SKM-1 (cell line): ENCODE data around the gene INSYN2B.

Experiments
- DNase-seq: peaks from one replicate; lab custom pipeline; 2025; ENCODE audit not compliant: unreplicated experiment; lab: John Stamatoyannopoulos, UW

The INSYN2B gene

GRCh38 chr5:169893571-169893970 is 86.7 kb downstream of the INSYN2B start:
- DNase-seq = no peak

DNA sequence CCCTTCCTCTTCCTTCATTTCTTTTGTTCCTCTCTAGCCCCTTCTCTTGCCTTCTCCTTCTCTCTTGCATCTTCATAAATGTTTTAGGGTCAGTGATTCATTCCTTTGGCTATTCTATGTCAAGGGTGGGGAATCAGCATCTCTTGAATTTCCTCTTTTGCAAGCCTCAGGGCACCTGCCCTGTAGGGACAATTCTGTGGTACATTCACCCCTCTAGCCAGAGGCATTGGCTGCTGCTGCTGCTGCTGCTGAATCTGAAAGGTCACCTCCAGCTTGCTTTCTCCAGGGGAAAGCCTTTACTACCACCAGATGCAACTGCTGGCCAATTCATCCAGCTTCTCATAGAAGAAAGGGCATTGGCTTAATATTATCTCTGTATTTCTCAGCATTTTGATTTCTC is 87.3 kb downstream of the INSYN2B start:
- no peak for DNase-seq

- DNase-seq = no peak
Observed at GRCh38 chr5:169889572-169889971, 90.7 kb downstream of the INSYN2B start.

- no peak for DNase-seq
Observed at GRCh38 chr5:169886677-169887076, 93.6 kb downstream of the INSYN2B start.

GRCh38 chr5:169886033-169886432 is 94.3 kb downstream of the INSYN2B start:
- no peak for DNase-seq

DNA sequence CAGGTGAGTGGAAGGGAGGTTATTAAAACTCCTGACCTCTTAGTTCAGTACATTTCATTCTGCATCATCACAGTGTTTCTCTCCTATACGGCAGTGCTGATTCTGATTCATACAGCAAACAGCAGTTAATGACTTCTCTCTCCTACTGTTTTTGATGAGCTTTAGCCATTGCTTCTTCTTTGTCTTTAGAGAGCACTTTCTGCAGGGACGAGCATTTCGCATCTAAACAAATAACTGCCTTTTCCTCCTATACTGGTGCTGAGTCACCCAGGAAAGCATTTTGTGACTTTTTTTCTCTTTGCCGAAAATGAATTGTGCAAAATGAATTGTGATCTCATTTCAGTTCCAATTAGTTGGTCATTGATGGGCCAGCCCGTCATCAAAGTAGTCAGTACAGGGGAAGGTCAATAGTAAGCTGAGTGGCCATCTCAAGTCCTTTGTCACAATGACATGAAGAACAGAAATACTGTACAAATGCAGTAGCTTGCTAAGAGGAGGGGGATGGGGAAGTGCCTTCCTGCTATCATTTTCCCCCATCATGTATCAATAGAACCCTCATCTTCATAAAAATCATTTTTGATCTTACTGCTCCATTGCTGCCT is 98.5 kb downstream of the INSYN2B start:
- DNase-seq = no peak

- DNase-seq = no peak
Observed at GRCh38 chr5:169880785-169881184, 99.5 kb downstream of the INSYN2B start.

DNA sequence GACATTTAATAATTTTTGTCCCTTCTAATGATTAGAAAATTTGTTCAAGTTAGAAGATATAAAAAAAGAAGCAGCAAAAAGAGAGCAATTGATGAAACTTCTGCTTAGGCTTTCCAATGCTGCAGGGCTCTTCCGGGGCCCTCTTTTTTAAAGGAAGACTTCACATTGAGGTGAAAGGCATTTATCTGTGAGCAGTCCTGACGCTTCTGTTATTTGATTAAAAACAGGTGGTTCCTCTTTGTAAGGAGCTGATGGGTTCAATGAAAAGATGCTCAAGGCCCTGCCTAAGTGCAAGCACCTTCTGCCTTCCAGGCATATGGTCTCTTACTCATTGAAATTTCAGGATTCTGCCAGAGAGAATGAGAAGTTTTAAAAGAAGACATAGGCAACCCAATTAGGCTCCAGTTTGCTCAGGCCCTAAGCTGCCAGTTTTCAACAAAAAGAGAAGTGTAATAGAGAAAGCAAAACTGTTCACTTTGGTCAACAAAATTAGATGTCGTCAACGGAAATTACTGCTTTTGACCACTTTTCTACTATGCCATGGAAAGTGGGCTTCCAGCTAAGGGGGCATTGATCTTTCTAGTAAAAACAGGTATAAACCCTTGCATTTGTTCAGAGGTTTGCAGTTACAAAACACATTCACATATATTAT is 100.2 kb downstream of the INSYN2B start:
- no peak for DNase-seq

GRCh38 chr5:169876386-169876785 is 103.9 kb downstream of the INSYN2B start:
- no peak for DNase-seq

GRCh38 chr5:169875731-169876130 is 104.6 kb downstream of the INSYN2B start:
- no peak for DNase-seq

DNA sequence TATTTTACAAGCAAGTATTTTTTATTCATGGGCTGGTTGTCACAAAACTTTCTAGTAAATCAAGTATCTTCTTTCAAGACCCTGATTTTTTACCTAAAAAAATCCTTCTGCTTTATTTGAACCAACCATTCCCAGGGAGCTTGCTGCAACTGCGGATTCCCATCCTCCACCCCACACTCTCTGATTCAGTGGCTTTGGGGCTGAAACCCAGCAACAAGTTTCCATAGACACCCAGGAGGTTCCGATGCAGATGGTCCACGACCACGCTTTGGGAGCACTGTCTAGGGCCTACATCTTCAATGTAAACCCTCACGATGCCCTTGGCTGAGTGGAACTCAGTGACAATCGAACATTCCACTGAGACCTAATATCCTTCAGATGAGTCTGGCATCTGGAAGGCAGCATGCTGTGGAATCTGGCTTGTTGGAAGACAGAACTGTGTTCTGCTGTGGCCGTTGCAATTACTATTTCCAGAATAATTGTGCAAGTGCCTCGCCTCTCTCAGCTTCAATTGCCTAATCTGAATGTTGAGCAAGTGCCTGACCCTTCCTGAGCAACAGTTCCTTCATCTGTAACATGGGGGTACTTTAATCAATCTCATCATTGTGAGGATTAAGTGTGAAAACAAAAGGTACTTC is 105.1 kb downstream of the INSYN2B start:
- peak; percentile 69 for DNase-seq

- DNase-seq = peak; percentile 70
Observed at GRCh38 chr5:169874621-169875020, 105.7 kb downstream of the INSYN2B start.

DNA sequence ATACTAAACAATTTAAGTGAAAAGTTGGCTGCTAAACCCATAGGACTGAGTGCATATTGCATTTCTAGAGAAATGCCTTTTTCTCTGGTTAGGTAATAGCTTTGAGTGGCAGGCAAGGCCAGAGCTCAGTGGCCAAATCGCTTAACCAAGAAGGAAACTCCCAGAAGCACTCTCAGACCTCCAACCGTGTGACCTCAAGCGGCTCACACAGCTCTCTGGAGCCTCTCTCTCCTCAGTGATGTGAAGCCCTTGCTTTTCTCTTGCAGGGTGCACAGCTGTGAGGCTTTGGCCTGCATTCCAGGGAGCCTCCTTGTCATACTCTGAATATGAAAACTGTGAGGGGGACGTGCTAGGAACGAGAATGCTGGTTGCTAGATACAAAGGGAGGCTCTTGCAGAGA is 106.7 kb downstream of the INSYN2B start:
- DNase-seq = peak; percentile 90

DNA sequence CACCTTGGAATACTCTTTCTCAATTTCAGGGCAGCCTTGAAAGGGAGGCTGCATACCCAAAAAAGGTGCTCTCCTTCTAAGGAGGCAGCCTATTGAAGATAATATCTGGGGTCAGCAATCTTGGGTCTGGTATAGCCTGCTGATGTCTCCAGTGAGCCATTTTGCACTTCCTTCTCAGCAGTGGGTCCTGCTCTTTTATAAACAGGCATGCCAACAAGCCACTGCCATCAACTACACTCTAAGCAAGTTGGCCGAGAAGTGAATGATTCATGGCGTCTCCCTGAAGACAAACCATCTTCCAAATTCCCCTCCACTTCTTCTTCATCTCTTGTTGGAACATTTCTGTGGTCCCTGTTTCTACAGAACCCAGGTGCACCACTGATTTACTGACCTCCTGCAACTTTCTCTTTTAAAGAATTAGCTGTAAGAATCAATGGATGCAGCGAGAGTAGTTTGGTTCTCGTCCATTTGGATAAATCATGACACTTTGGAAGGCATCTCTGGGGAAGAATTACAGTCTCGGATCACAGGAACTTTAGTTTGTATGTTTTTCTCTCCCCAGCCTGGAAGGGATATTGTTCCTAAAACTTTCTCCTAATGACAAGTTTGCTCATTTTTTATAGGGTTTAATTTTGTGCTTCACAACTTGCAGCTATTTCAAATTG is 108.3 kb downstream of the INSYN2B start:
- DNase-seq = no peak

- no peak for DNase-seq
Observed at GRCh38 chr5:169870211-169870610, 110.1 kb downstream of the INSYN2B start.

DNA sequence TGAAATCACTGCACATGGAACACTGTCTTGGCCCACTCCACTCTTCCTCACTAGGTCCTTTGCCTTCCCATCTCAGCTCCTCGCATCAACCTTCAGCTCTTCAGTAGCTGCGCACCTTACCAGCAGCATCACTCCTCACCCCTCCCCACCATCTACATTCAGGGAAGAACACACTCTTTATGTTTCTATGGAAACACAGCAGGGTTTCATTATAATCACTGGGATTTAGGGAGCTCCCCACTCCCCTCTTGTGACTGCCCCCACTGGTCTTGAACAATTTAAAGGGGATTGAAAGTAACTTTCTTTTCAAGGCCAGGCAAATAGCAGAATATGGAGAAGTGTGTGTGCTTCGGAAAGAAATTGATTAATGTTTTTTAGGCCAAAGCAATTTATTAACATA is 111.2 kb downstream of the INSYN2B start:
- no peak for DNase-seq

DNA sequence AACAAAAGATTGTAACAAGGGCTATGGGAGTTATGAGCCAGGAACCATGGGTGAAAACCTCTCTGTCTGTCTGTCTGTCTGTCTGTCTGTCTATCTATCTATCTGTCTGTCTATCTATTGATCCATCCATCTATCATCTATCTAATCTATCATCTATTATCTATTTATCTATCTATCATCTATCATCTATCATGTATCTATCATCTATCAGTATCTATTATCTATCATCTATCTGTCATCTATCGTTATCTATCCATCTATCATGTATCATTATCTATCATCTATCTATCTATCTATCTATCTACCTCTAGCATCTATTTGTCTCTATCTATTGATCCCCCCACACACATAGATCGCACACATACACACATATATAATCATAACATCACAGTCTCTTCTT is 112.9 kb downstream of the INSYN2B start:
- no peak for DNase-seq

DNA sequence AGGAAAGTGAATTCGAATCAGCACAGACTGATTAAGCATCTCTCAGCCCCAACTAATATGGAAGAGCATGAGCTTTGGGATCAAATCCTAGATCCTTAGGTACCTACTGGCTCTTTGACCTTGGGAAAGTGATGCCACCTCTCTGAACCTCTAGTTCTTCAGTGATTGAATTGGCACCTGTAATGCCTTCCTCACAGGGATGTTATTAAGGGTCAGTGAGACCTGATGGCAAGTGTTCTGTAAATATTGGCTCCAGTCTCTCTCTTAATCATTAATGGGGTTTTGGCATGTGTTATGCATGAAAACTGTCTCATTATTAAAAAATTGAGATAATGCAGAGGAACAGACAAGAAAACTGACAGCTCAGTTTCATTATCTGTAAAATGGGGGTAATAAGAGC is 115.8 kb downstream of the INSYN2B start:
- DNase-seq = no peak

DNA sequence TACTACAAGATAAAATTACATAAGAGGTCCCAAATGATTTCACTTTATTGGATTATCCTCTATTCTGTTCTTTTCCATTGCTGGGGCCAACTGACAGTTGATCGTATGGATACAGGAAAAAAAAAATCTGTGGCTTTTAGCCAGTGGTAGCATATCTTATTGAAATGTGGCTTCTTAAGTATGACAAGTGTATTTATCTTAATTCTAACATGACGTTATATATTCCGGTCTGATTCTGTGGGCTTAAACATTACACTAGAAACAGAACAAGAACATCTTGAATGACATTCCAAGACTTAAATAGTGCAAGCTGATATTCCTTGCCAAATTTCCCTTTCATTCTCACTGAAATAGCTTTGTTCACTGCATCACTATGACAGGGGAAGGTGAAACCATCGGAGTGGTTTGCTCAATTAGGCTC is 117.9 kb downstream of the INSYN2B start:
- DNase-seq = no peak

GRCh38 chr5:169861934-169862333 is 118.4 kb downstream of the INSYN2B start:
- no peak for DNase-seq

GRCh38 chr5:169861433-169861832 is 118.9 kb downstream of the INSYN2B start:
- no peak for DNase-seq

- no peak for DNase-seq
Observed at GRCh38 chr5:169860585-169860984, 119.7 kb downstream of the INSYN2B start.
